T-helper 2 cell treated with Interferon-gamma antibody and Interleukin-4, amounts not matched to agents 100 ng/mL and 5 ng/mL, for 36 hours (primary cell): ENCODE results near the gene PRKCQ. TPM values are rescaled to one million over a fixed set of nuclear protein-coding genes. Genes with fewer than 3 reads are reported as not detected.

Source experiments
- intact Hi-C: fragments of 100-400 bp; cut with micrococcal nuclease; formaldehyde crosslinking; loops from one replicate; pipeline ENCODE4 v1.15.1; 2023
- total RNA-seq: library from RNA; stranded (reverse); gene quantifications from 2 replicates; pipeline ENCODE4 v1.2.3, GENCODE V29; 2022

PRKCQ gene
- total RNA-seq, 1 donor from 2014 or later, result 57.3 TPM

DNA sequence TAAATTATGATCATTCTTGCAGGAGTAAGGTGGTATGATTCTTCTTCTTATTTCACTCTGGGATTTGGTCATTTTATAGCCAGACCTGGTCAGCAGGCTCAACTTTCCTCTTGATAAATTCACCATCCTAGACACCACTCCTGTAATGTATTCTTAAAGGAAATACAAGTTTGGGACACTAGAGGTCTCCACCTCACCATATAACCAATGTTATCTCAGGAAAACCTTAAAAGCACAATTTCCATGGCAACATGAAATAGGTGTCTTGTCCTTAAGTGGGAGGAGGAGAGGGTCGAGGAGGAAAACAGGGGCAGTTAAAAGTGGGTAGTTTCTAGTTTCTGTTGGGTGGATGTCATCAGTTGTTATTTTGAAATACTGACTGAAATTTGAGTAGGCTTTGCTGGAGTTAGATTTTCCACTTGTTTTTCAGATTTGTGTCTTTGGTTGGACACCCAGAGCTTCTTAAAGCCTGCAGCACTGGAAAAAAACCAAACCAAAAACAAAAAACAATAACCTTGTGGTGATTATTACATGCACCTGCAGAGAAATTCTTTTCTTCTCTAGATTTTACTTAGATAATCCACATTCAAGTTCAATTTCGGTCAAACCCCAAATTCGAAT lies 163.1 kb downstream of the PRKCQ start:
- intact Hi-C loops, result loop anchor here (1.0 to 2.0 kb wide), 2 partner anchors 162 to 261 kb away; no protein-coding TSS in a partner anchor

GRCh38 chr10:6411436-6411835 lies 168.6 kb downstream of the PRKCQ start:
- intact Hi-C loops, result no loop called here

DNA sequence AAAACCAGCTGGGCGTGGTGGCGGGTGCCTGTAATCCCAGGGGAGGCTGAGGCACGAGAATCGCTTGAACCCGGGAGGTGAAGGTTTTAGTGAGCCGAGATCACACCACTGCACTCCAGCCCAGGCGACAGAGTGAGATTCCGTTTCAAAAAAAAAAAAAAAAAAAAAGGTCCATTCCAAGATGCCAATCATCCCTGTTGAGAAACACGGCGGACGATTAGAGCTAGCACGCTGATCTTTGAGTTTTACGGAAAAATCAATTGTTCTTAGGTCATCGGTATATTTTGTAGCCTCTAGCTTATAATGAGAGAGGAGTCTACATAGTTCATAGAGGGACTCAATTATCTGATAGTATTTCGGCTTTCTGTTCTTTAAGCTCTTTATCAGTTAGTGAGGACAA lies 169.2 kb downstream of the PRKCQ start:
- intact Hi-C loops, result no loop called here

- intact Hi-C loops, result no loop called here
These were observed 170.0 kb downstream of the PRKCQ start for GRCh38 chr10:6409971-6410643.

DNA sequence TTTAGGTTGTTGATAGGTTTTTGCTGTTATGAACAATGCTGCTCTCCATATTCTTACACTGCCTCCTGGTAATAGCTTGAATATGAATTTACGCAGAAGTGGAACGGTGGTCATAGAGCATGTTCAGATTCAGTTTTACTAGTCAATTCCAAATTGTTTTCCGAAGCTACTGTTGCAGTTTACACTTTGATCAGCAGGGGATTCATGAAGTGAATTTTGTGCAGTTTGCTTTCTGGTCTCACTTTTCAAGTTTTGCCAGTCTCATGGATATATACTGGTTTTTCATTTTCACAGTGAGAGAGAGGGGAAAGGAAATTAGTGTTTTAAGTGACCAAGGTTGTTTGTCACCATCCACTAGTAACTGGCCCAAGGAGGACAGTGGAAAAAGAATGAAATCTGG lies 171.3 kb downstream of the PRKCQ start:
- intact Hi-C loops, result no loop called here

DNA sequence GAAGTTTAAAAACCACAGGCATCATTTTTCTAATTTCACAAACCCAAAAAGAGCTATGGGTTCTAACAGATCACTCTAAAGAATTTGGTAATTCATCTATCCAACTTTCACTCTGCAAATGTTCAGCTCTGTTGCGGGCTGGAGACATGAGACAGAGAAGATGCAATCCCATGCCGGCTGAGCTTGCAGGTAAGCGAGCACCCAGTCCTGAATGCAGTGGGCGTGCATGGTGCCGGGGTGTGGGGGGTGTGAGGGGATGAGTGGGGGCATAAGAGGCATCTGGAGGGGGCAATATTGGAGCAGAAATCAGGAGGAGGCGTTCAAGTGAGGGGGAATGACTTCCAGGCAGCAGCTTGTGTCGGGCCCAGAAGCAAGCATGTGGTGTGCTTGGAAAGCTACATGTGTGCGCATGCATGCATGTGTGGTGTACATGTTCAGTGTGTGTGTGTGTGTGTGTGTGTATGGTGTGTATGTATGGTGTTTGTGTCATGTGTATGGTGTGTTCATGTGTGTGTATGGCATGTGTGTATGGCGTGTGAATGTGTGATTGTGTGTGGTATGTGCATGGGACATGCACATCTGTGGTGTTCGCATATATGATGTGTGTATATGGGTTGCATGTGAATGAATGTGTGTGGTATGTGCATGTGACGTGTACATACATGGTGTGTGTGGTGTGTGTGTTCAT lies 172.9 kb downstream of the PRKCQ start:
- intact Hi-C loops, result no loop called here

GRCh38 chr10:6406220-6407033 lies 173.6 kb downstream of the PRKCQ start:
- intact Hi-C loops, result loop anchor here (1.0 kb wide), 2 partner anchors 205 to 297 kb away; no protein-coding TSS in a partner anchor

DNA sequence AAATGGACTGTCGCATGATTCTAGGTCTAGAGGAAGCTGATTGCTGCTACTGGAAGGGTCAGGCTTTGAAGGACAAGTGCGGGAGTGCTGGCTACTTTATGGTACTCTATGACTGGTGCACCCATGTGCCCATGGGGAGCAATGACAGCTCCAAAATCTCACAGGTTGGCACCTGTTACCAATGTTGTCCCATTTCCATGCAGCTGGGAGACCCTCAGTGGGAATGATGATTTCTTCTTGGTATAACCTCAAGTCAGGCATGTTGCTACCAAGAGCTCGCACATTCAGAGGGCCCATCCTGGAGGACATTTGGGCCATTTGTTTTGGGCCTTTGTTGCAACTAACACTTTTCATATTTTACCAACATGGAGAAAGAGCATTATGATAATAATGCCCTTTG lies 174.4 kb downstream of the PRKCQ start:
- intact Hi-C loops, result loop anchor here (1.0 kb wide), 2 partner anchors 204 to 296 kb away; no protein-coding TSS in a partner anchor

- intact Hi-C loops, result loop anchor here (5.0 kb wide), 1 partner anchor 132 kb away; no protein-coding TSS in a partner anchor
These were observed 175.7 kb downstream of the PRKCQ start for GRCh38 chr10:6404127-6405072.

- intact Hi-C loops, result loop anchor here (1.0 to 5.0 kb wide), 4 partner anchors 131 to 294 kb away; partner anchors contain the start of gene PFKFB3
These were observed 177.1 kb downstream of the PRKCQ start for GRCh38 chr10:6402960-6403359.

DNA sequence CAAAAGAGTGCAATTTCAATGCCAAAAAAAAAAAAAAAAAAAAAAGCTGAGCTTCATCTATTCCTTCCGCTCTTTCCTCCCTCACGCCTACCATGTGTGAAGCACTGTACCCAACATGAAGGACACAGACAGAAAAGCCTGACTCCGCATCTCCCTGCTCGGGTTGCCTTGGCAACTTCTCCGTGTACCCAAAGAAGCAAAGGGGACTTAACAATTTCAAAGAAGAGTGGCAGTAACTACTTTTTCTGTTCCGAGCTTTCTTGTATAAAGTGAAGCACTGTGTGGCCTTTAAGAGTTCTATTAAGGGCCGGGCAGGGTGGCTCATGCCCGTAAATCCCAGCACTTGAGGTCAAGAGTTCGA lies 177.7 kb downstream of the PRKCQ start:
- intact Hi-C loops, result loop anchor here (1.0 to 5.0 kb wide), 4 partner anchors 130 to 293 kb away; partner anchors contain the start of gene PFKFB3

- intact Hi-C loops, result loop anchor here (1.0 to 5.0 kb wide), 4 partner anchors 129 to 292 kb away; partner anchors contain the start of gene PFKFB3
These were observed 178.3 kb downstream of the PRKCQ start for GRCh38 chr10:6401558-6402348.

- intact Hi-C loops, result loop anchor here (5.0 kb wide), 1 partner anchor 129 kb away; no protein-coding TSS in a partner anchor
These were observed 179.1 kb downstream of the PRKCQ start for GRCh38 chr10:6400821-6401465.

GRCh38 chr10:6400331-6400730 lies 179.7 kb downstream of the PRKCQ start:
- intact Hi-C loops, result loop anchor here (5.0 kb wide), 1 partner anchor 128 kb away; no protein-coding TSS in a partner anchor

DNA sequence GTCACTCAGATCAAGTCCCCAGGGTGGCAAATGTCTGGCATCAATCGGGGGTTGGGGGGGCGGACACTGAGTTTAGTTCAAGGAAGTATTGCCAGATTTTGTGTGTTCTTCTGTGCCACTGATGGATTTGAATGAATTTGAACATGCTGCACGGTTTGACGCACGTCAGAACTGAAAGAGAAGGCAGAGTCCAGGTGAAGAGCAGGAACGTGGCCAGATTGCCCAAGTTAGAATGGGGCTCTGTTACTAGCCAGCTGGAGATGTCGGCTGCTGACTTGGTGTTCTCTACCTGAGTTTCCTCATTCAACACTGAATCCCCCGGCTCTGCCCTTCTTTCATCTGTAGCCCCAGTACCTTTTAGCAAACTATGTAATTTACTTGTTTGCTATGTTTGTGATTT lies 180.2 kb downstream of the PRKCQ start:
- intact Hi-C loops, result loop anchor here (5.0 kb wide), 1 partner anchor 128 kb away; no protein-coding TSS in a partner anchor

DNA sequence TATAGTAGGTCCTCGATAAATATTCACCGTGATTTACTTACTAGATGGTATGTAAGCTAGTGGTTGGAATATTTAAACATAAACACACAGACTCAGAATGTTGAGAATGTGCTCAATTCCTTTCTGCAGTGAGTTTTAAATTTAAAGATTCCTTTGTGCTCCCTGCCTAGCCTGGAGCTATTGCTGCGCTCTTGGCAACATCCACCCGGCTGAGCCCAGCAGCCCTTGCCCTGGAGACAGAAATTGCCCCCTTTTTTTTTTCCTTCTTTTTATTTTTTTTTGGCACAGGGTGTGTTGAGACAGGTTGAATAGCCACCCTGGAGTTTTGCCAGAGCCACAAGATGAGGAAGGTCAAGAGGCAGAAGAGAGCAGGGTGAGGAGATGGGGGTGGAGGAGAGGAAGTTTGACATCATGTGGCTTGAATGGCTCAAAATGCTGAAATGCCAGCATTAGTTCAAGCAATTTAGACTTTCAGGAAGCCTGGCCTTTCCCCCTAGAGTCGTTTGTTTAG lies 180.8 kb downstream of the PRKCQ start:
- intact Hi-C loops, result no loop called here

- intact Hi-C loops, result no loop called here
These were observed 181.7 kb downstream of the PRKCQ start for GRCh38 chr10:6398399-6398798.

DNA sequence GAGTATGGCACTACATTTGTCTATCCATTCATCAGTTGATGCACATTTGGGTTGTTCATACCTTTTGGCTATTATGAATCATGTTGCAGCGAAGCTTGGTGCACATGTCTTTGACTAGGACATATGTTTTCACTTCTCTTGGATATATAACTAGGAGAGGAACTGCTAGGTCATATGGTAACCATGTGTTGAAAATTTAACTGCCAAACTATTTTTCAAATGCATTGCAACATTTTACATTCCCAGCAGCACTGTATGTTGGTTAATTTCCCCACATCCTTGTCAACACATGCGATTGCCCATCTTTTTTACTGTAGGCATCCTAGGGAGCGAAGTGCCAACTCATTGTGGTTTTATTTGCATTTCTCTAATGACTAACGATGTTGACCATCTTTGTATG lies 183.4 kb downstream of the PRKCQ start:
- intact Hi-C loops, result no loop called here
